ENCODE results near the gene PLCG1. TPM values are rescaled to one million over a fixed set of nuclear protein-coding genes. Genes with fewer than 3 reads are reported as not detected.

Gene PLCG1
- total RNA-seq, 2 experiments from 2014 or later = 395 to 406 TPM

DNA sequence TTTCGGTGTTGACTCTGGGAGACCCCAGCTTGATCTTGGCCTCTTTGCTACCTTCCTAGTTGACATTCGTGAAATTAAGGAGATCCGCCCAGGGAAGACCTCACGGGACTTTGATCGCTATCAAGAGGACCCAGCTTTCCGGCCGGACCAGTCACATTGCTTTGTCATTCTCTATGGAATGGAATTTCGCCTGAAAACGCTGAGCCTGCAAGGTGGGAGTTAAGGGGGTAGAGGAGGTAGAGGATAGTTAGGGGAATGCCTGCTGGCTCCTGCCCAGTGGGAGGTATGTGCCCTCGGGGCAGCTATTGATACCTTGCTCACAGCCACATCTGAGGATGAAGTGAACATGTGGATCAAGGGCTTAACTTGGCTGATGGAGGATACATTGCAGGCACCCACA lies 22.2 kb downstream of the PLCG1 start:
- ChIA-PET CTCF (interaction anchor here (1.2 to 13.3 kb wide), 4 partner anchors 11 to 180 kb away, joined by 3 to 347 read pairs (median 45); partner anchors contain the start of gene PLCG1), POLR2A (interaction anchor here (12.6 kb wide), 1 partner anchor 19 kb away, joined by 343 read pairs; the partner anchor contains the start of gene PLCG1)
- Mint-ChIP-seq H3K4me3 (no peak overlapping the region), H3K27ac (peak overlapping the region; percentile 100), H3K4me1 (ENCODE audit: low read depth) (peaks cover 93% of the 10 kb centered on the region), H3K9me3 (ENCODE audit: insufficient read depth) (no peaks in the 10 kb centered on the region), H3K27me3 (ENCODE audit: low read depth) (no peaks in the 10 kb centered on the region), H3K36me3 (ENCODE audit: low read depth) (peaks cover 88% of the 10 kb centered on the region)
- DNase-seq = no peak
- ATAC-seq = no peak

DNA sequence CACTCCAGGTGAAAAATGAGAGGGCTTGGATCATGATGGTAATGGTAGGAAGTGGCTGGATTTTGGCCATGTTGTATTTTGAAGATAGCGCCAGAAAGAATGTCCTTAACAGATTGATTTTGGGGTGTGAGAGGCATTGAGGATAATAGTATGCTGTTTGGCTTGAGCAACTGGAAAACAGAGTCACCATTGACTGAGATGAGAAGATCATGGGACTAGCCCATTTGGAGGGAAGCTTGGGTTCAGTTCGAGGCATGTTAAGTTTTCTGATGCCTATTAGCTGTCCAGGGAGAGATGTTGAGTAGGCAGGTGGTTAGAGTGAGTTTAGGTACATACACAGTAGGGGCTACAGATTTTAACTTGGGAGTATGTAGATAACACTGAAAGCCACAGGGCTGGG lies 23.3 kb downstream of the PLCG1 start:
- H3K9me3 Mint-ChIP-seq (ENCODE audit: insufficient read depth) = no peaks in the 10 kb centered on the region
- CTCF ChIA-PET = interaction anchor here (1.0 to 13.3 kb wide), 4 partner anchors 10 to 179 kb away, joined by 3 to 347 read pairs (median 40); partner anchors contain the start of gene PLCG1

DNA sequence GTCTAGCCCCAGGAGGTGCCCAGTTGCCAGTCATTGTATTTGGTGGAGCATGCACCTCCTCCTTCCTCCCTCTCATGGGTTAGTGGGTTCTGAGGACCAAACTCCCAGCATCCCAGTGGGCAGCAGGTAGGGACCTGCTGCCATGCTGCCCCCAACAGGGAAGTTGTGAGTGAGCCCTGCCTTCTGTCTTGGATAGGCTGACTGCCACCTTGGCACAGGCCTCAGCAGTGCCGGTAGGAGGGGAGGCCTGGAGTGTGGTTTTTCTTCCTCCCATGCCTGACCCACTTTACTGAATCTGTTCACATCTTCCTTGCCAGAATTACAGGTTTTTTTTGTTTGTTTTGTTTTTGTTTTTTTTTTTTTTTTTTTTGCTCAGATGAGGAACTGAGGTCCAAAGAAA lies 24.5 kb downstream of the PLCG1 start:
- Mint-ChIP-seq H3K9me3 (ENCODE audit: insufficient read depth) (no peaks in the 10 kb centered on the region), H3K4me3 (no peak overlapping the region), H3K36me3 (ENCODE audit: low read depth) (peaks cover 92% of the 10 kb centered on the region), H3K27ac (peak overlapping the region; percentile 71), H3K4me1 (ENCODE audit: low read depth) (peaks cover 92% of the 10 kb centered on the region), H3K27me3 (ENCODE audit: low read depth) (no peaks in the 10 kb centered on the region)
- POLR2A ChIA-PET = interaction anchor here (1.1 to 12.6 kb wide), 2 partner anchors 21 to 24 kb away, joined by 3 to 343 read pairs; partner anchors contain the start of gene PLCG1
- ATAC-seq = no peak
- CTCF ChIA-PET = interaction anchor here (3.2 to 13.3 kb wide), 2 partner anchors 22 to 27 kb away, joined by 17 to 347 read pairs; partner anchors contain the start of gene PLCG1
- no peak for DNase-seq

More for the DNA sequence above, 23.3 kb downstream of the PLCG1 start:
- peaks cover 92% of the 10 kb centered on the region for H3K4me1 Mint-ChIP-seq (ENCODE audit: low read depth)
- H3K36me3 Mint-ChIP-seq (ENCODE audit: low read depth) = peaks cover 87% of the 10 kb centered on the region
- ATAC-seq (no peak), DNase-seq (no peak)
- POLR2A ChIA-PET = interaction anchor here (12.6 kb wide), 1 partner anchor 20 kb away, joined by 343 read pairs; the partner anchor contains the start of gene PLCG1
- no peaks in the 10 kb centered on the region for H3K27me3 Mint-ChIP-seq (ENCODE audit: low read depth)
- peak overlapping the region; percentile 70 for H3K27ac Mint-ChIP-seq
- no peak overlapping the region for H3K4me3 Mint-ChIP-seq

DNA sequence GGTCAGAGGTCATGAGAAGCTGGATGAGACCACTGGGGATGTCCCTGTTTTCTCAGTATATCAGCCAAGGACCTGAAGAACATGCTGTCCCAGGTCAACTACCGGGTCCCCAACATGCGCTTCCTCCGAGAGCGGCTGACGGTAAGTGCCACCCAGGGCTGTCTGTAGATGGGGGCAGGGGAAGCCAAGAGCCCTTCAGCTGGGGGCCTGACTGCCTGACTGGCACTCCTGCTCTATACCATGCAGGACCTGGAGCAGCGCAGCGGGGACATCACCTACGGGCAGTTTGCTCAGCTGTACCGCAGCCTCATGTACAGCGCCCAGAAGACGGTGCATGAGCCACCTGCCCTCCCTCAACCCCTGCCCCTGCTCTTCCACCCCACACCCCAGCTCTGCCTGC lies 25.1 kb downstream of the PLCG1 start:
- H3K36me3 Mint-ChIP-seq (ENCODE audit: low read depth) = peaks cover 96% of the 10 kb centered on the region
- DNase-seq = no peak
- H3K27me3 Mint-ChIP-seq (ENCODE audit: low read depth) = no peaks in the 10 kb centered on the region
- H3K4me3 Mint-ChIP-seq = no peak overlapping the region
- no peak overlapping the region for H3K27ac Mint-ChIP-seq
- H3K9me3 Mint-ChIP-seq (ENCODE audit: insufficient read depth) = no peaks in the 10 kb centered on the region
- peaks cover 92% of the 10 kb centered on the region for H3K4me1 Mint-ChIP-seq (ENCODE audit: low read depth)
- no peak for ATAC-seq
- CTCF ChIA-PET = interaction anchor here (1.2 to 3.2 kb wide), 3 partner anchors 11 to 175 kb away, joined by 3 to 19 read pairs (median 17); no protein-coding TSS in a partner anchor
- POLR2A ChIA-PET = interaction anchor here (0.5 to 1.1 kb wide), 2 partner anchors 24 to 62 kb away, joined by 3 read pairs; no protein-coding TSS in a partner anchor

DNA sequence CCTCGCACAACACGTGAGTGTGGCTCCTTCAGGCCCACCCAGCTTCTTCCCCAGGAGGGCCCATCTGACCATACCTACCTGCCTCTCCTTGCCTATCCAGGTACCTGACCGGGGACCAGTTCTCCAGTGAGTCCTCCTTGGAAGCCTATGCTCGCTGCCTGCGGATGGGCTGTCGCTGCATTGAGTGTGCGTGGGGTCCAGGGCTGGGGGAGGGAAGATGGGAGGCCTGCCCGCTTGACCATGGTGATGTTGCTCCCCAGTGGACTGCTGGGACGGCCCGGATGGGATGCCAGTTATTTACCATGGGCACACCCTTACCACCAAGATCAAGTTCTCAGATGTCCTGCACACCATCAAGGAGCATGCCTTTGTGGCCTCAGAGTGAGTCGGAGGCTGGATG lies 26.5 kb downstream of the PLCG1 start:
- Mint-ChIP-seq H3K4me1 (ENCODE audit: low read depth) (peaks cover 90% of the 10 kb centered on the region), H3K27me3 (ENCODE audit: low read depth) (no peaks in the 10 kb centered on the region), H3K36me3 (ENCODE audit: low read depth) (peaks cover 92% of the 10 kb centered on the region), H3K9me3 (ENCODE audit: insufficient read depth) (no peaks in the 10 kb centered on the region), H3K27ac (peak overlapping the region; percentile 5), H3K4me3 (no peak overlapping the region)
- no peak for DNase-seq
- no peak for ATAC-seq
- ChIA-PET CTCF (interaction anchor here (0.7 to 3.2 kb wide), 3 partner anchors 9 to 69 kb away, joined by 3 to 19 read pairs (median 17); no protein-coding TSS in a partner anchor), POLR2A (interaction anchor here (0.8 kb wide), 1 partner anchor 20 kb away, joined by 4 read pairs; no protein-coding TSS in a partner anchor)

DNA sequence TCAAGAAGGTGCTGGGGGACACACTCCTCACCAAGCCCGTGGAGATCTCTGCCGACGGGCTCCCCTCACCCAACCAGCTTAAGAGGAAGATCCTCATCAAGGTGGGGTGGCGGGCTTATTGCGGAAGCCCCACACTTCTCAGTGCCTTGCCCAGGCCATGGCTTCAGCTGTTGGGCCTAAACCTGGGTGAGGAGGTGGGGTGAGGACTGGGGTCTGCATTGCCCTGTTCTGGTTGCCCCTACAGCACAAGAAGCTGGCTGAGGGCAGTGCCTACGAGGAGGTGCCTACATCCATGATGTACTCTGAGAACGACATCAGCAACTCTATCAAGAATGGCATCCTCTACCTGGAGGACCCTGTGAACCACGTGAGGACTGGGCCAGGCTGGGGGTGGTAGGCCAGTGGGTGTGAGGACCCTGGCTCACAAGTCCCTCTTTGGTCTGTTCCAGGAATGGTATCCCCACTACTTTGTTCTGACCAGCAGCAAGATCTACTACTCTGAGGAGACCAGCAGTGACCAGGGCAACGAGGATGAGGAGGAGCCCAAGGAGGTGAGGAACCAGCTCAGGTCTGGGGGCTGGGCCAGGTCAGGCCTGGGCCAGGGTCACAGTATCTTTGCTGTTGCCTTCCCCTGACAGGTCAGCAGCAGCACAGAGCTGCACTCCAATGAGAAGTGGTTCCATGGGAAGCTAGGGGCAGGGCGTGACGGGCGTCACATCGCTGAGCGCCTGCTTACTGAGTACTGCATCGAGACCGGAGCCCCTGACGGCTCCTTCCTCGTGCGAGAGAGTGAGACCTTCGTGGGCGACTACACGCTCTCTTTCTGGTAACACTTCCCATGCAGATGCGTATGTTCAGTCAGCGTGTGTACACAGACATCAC lies 27.9 kb downstream of the PLCG1 start:
- DNase-seq (no peak), ATAC-seq (no peak)
- H3K36me3 Mint-ChIP-seq (ENCODE audit: low read depth) = peaks cover 92% of the 10 kb centered on the region
- POLR2A ChIA-PET = no interaction called here
- peaks cover 76% of the 10 kb centered on the region for H3K4me1 Mint-ChIP-seq (ENCODE audit: low read depth)
- CTCF ChIA-PET = interaction anchor here (1.0 to 3.2 kb wide), 3 partner anchors 8 to 30 kb away, joined by 3 to 19 read pairs (median 17); no protein-coding TSS in a partner anchor
- H3K27me3 Mint-ChIP-seq (ENCODE audit: low read depth) = no peaks in the 10 kb centered on the region
- no peaks in the 10 kb centered on the region for H3K9me3 Mint-ChIP-seq (ENCODE audit: insufficient read depth)
- no peak overlapping the region for H3K4me3 Mint-ChIP-seq
- peak overlapping the region; percentile 47 for H3K27ac Mint-ChIP-seq

DNA sequence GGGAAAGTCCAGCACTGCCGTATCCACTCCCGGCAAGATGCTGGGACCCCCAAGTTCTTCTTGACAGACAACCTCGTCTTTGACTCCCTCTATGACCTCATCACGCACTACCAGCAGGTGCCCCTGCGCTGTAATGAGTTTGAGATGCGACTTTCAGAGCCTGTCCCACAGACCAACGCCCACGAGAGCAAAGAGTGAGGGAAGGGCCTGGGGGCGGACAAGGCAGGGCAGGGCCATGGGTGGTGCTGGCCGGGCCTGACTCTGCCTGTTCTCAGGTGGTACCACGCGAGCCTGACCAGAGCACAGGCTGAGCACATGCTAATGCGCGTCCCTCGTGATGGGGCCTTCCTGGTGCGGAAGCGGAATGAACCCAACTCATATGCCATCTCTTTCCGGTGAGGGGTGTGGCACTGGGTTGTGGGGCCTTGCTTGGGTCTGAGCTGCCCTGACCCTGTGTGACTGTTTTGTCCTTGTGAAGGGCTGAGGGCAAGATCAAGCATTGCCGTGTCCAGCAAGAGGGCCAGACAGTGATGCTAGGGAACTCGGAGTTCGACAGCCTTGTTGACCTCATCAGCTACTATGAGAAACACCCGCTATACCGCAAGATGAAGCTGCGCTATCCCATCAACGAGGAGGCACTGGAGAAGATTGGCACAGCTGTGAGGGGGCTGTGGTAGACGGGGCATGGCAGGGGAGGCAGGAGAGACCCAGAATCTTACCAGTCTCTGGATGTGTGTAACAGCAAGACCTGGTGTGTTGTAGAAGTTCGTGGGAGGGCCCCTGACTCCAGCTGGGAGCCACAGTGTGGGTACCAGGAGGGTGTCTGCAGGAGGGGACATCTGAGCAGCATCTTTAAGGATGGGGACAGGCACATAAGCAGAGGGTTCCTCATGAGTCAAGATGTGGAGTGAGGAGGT lies 29.1 kb downstream of the PLCG1 start:
- ChIA-PET POLR2A (interaction anchor here (0.6 to 1.5 kb wide), 3 partner anchors 8 to 151 kb away, joined by 3 to 7 read pairs (median 3); no protein-coding TSS in a partner anchor), CTCF (interaction anchor here (1.1 to 7.6 kb wide), 3 partner anchors 9 to 173 kb away, joined by 3 to 92 read pairs (median 78); partner anchors contain the start of gene PLCG1)
- peaks cover 70% of the 10 kb centered on the region for H3K4me1 Mint-ChIP-seq (ENCODE audit: low read depth)
- H3K27ac Mint-ChIP-seq = peak overlapping the region; percentile 48
- H3K36me3 Mint-ChIP-seq (ENCODE audit: low read depth) = peaks cover 91% of the 10 kb centered on the region
- DNase-seq (no peak), ATAC-seq (no peak)
- no peak overlapping the region for H3K4me3 Mint-ChIP-seq
- H3K27me3 Mint-ChIP-seq (ENCODE audit: low read depth) = no peaks in the 10 kb centered on the region
- no peaks in the 10 kb centered on the region for H3K9me3 Mint-ChIP-seq (ENCODE audit: insufficient read depth)

DNA sequence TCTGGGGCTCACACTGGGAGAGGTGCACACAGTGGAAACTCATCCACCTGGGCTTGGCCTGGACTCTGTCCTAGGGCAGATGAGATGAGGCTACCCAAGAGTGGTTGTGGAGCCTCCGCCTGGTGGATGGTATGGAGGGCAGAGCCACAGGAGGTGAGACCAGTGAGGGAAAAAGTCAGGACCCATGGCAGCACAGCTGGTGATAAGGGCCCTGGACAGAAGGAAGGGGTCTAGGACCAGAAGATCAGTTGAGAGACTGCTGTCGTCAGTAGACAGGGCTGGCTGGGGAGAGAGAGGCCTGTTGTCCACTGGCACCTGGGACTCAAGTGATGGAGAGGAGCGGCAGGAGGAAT lies 29.8 kb downstream of the PLCG1 start:
- ChIA-PET CTCF (interaction anchor here (1.1 to 7.6 kb wide), 3 partner anchors 9 to 172 kb away, joined by 3 to 92 read pairs (median 78); partner anchors contain the start of gene PLCG1), POLR2A (interaction anchor here (1.1 to 1.5 kb wide), 2 partner anchors 8 to 9 kb away, joined by 3 to 7 read pairs; no protein-coding TSS in a partner anchor)
- DNase-seq = no peak
- ATAC-seq = no peak
- peak overlapping the region; percentile 48 for H3K27ac Mint-ChIP-seq
- peaks cover 70% of the 10 kb centered on the region for H3K4me1 Mint-ChIP-seq (ENCODE audit: low read depth)
- H3K9me3 Mint-ChIP-seq (ENCODE audit: insufficient read depth) = no peaks in the 10 kb centered on the region
- no peak overlapping the region for H3K4me3 Mint-ChIP-seq
- no peaks in the 10 kb centered on the region for H3K27me3 Mint-ChIP-seq (ENCODE audit: low read depth)
- peaks cover 92% of the 10 kb centered on the region for H3K36me3 Mint-ChIP-seq (ENCODE audit: low read depth)

DNA sequence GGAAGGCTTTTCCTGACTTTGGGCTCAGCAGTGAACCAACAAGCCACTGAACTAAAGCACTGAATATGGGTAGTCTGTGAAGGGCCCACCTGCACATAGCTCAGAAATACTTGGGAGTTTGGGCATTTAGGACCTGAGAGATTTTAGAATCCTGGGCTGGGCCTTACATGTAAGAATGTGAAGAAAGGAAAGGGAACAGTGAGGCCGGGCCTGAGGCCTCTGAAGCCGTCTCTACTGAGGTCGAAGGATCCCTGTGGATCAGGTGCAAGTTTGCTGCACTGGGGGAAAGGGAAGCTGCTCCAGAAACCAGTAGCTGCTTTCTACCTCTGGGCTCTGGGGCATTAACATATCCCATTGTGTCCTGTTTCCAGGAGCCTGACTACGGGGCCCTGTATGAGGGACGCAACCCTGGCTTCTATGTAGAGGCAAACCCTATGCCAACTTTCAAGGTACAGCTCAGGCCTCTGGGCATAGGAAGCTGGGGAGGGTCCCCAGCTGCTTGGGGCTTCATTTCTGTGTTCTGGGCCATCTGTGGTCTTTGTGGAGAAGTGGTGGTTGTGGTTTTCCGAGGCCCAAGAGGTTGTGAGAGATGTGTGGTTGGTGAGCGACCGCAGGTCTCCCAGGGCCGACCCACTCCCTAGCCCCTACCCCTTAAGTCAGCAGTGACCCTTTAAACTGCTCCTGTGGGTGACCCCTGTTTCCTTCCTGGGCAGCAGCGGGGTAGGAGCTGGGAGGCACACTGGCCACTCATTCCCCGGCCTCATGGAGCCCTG lies 30.3 kb downstream of the PLCG1 start:
- Mint-ChIP-seq H3K27me3 (ENCODE audit: low read depth) (no peaks in the 10 kb centered on the region), H3K4me1 (ENCODE audit: low read depth) (peaks cover 68% of the 10 kb centered on the region), H3K9me3 (ENCODE audit: insufficient read depth) (no peaks in the 10 kb centered on the region), H3K36me3 (ENCODE audit: low read depth) (peaks cover 89% of the 10 kb centered on the region), H3K27ac (peak overlapping the region; percentile 62), H3K4me3 (no peak overlapping the region)
- ATAC-seq = no peak
- DNase-seq = no peak
- ChIA-PET POLR2A (interaction anchor here (1.5 kb wide), 1 partner anchor 10 kb away, joined by 7 read pairs; no protein-coding TSS in a partner anchor), CTCF (interaction anchor here (0.8 to 7.6 kb wide), 4 partner anchors 10 to 172 kb away, joined by 3 to 92 read pairs (median 41); partner anchors contain the start of genes LPIN3 and PLCG1)
